AG04450 (cell line): ENCODE data around the gene RNASEH2B. TPM values are rescaled to one million over a fixed set of nuclear protein-coding genes. Genes with fewer than 3 reads are reported as not detected.

Experiments used
- CTCF ChIA-PET: fragments of 300-600, 350-600 bp; formaldehyde crosslinking; extraction: SDS; loops from one replicate; lab custom pipeline; 2022; ENCODE audit warnings: antibody characterized with exemption, inconsistent platforms; lab: Charles Lee
- POLR2A ChIA-PET: fragments of 350-600 bp; formaldehyde crosslinking; extraction: SDS; loops from one replicate; lab custom pipeline; 2021; ENCODE audit warnings: antibody characterized with exemption, inconsistent platforms; lab: Yijun Ruan, JAX
- DNase-seq: peaks from one replicate; pipeline ENCODE4 v3.0.0-alpha.2; 2011; ENCODE audit warnings: low read depth, low spot score
- H3K27ac ChIP-seq: one replicate; pipeline ENCODE4 v1.5.1; 2012; ENCODE audit warnings: low read depth, low read length, control low read depth
- H3K27me3 ChIP-seq: one replicate; pipeline ENCODE4 v1.6.0; 2012; ENCODE audit warnings: low read length; ENCODE audit not compliant: control insufficient read depth, insufficient read depth
- H3K4me3 ChIP-seq: 2 replicates; pipeline ENCODE4 v1.5.1; 2011; ENCODE audit warnings: mild to moderate bottlenecking, low read depth, low read length, control low read depth
- H3K9me3 ChIP-seq: 2 replicates; pipeline ENCODE4 v1.5.1; 2012; ENCODE audit warnings: low read length; ENCODE audit not compliant: control insufficient read depth, insufficient read depth
- polyA plus RNA-seq: library from polyadenylated mRNA; depleted of rRNA; stranded (reverse); fragments of >200 nt; gene quantifications from 2 replicates; pipeline ENCODE4 v1.2.3, GENCODE V29; 2011
- TF ChIP-seq, protein P1 (sequence below): IDR thresholded peaks from 2 replicates; pipeline ENCODE4 v1.5.1; 2011; ENCODE audit warnings: low read depth, low read length, control low read depth, inconsistent platforms

Gene RNASEH2B
- polyA plus RNA-seq, 1 experiment, result 31.9 TPM

DNA sequence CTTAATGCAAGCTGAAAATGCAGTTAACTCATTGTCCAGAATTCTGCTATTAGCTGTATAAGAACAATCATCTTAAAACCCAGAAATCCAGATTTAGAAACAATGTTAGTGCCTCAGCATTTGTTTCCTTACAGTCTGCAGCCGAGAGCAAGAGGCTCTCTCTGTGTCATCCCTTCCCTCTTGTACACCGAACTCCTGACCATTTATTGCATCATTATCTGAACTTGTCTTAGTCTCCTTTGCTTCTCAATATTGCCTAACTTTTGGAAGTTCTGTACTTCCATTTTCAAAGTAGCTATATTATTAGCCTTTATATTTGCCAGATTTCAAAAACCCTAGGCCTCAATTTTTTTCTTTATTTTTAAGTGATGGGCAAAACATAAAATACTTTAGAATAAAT, 27.1 kb downstream of the RNASEH2B start:
- H3K27me3 ChIP-seq, result no peaks in the 10 kb centered on the region
- H3K27ac ChIP-seq, result no peak overlapping the region
- TF ChIP-seq, protein P1, sequence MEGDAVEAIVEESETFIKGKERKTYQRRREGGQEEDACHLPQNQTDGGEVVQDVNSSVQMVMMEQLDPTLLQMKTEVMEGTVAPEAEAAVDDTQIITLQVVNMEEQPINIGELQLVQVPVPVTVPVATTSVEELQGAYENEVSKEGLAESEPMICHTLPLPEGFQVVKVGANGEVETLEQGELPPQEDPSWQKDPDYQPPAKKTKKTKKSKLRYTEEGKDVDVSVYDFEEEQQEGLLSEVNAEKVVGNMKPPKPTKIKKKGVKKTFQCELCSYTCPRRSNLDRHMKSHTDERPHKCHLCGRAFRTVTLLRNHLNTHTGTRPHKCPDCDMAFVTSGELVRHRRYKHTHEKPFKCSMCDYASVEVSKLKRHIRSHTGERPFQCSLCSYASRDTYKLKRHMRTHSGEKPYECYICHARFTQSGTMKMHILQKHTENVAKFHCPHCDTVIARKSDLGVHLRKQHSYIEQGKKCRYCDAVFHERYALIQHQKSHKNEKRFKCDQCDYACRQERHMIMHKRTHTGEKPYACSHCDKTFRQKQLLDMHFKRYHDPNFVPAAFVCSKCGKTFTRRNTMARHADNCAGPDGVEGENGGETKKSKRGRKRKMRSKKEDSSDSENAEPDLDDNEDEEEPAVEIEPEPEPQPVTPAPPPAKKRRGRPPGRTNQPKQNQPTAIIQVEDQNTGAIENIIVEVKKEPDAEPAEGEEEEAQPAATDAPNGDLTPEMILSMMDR, result no peak
- ChIA-PET POLR2A (no interaction called here), CTCF (interaction anchor here (1.0 to 1.2 kb wide), 2 partner anchors 22 to 25 kb away, joined by 4 read pairs; no protein-coding TSS in a partner anchor)
- H3K9me3 ChIP-seq, result no peaks in the 10 kb centered on the region
- DNase-seq, result no peak
- H3K4me3 ChIP-seq, result no peak overlapping the region

DNA sequence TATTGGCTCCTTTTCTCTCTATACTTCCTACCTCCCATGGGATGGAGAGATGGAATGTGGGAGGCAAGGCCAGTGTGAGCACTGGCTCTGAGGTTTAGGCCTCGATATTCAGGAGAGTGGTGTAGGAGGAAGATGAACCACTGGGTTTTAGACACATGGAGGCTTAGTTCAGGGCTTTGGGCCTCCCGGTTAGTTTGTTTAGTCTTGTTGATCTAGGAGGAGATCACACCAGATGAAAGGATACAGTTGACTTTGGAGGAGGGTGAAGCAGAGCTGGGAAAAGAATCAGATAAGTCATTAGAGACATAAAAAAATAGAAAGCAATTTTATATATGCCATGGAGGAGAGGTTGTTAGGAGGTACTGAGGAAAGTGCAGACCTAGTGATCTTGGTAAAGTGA, 30.9 kb downstream of the RNASEH2B start:
- H3K27me3 ChIP-seq, result no peaks in the 10 kb centered on the region
- POLR2A ChIA-PET, result no interaction called here
- CTCF ChIA-PET, result no interaction called here
- no peaks in the 10 kb centered on the region for H3K9me3 ChIP-seq
- no peak overlapping the region for H3K4me3 ChIP-seq
- DNase-seq, result no peak
- TF ChIP-seq, protein P1, result no peak
- no peak overlapping the region for H3K27ac ChIP-seq

DNA sequence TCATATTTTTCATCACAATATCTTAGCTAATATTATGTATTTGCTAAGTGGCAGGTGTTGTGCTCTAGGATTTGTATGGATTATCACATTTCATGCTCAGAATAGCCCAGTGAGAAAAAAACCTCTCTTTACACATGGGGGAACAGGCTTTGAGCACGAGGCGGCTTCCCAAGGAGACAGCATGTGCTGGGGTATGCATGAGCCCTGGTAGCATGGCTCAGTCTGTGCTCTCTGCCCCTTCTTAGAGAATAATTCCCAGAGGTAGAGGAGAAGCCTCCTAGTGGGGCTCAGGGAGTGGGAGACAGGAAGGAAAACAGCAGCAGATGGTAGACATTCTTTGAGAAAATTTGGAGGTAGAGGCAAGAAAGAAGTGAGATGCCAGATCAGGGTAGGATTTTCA, 31.6 kb downstream of the RNASEH2B start:
- no peak overlapping the region for H3K4me3 ChIP-seq
- no peaks in the 10 kb centered on the region for H3K27me3 ChIP-seq
- ChIA-PET CTCF (no interaction called here), POLR2A (no interaction called here)
- H3K9me3 ChIP-seq, result no peaks in the 10 kb centered on the region
- H3K27ac ChIP-seq, result no peak overlapping the region
- no peak for DNase-seq
- TF ChIP-seq, protein P1, result no peak

- no peaks in the 10 kb centered on the region for H3K27me3 ChIP-seq
- TF ChIP-seq, protein P1, result no peak
- H3K4me3 ChIP-seq, result no peak overlapping the region
- ChIA-PET POLR2A (no interaction called here), CTCF (interaction anchor here (0.7 kb wide), 1 partner anchor 133 kb away, joined by 3 read pairs; no protein-coding TSS in a partner anchor)
- no peak for DNase-seq
- no peaks in the 10 kb centered on the region for H3K9me3 ChIP-seq
- H3K27ac ChIP-seq, result no peak overlapping the region
Observed at GRCh38 chr13:50942630-50943311, 33.2 kb downstream of the RNASEH2B start.

DNA sequence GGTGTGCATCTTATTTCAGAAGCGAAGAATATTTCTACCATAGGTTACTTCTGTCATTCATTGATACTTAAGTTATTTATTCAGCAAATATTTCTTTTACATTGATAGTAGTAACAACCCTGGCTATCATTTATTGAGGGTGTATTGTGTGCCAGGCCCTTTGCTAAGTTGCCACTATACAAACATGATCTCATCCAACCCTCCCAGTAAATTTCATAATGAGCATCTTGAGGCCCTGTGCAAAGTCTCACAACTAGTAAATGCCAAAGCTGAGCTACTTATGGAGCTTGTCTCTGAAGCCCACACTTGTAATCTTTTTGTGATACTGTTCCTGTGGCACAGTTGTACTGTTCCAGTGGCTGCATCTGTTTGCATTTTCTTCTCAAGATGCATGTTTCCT, 36.1 kb downstream of the RNASEH2B start:
- H3K9me3 ChIP-seq, result no peaks in the 10 kb centered on the region
- H3K27ac ChIP-seq, result no peak overlapping the region
- ChIA-PET CTCF (no interaction called here), POLR2A (no interaction called here)
- H3K4me3 ChIP-seq, result no peak overlapping the region
- H3K27me3 ChIP-seq, result no peaks in the 10 kb centered on the region
- no peak for DNase-seq
- TF ChIP-seq, protein P1, result no peak
